AG09309 (cell line): Measurements from ENCODE around the gene SCP2.

Experiments
- DNase-seq: peaks from one replicate; pipeline ENCODE4 v3.0.0-alpha.2; 2010; ENCODE audit warnings: low read depth
- H3K4me3 ChIP-seq: 2 replicates; pipeline ENCODE4 v1.5.1; 2011; ENCODE audit warnings: mild to moderate bottlenecking, low read depth, low read length, moderate library complexity; ENCODE audit not compliant: control insufficient read depth
- TF ChIP-seq, protein P1 (sequence below): IDR thresholded peaks from 2 replicates; pipeline ENCODE4 v1.5.1; 2011; ENCODE audit warnings: mild to moderate bottlenecking, low read depth, low read length, inconsistent platforms; ENCODE audit not compliant: insufficient read depth, control insufficient read depth; ENCODE audit errors: missing control alignments

Gene SCP2

DNA sequence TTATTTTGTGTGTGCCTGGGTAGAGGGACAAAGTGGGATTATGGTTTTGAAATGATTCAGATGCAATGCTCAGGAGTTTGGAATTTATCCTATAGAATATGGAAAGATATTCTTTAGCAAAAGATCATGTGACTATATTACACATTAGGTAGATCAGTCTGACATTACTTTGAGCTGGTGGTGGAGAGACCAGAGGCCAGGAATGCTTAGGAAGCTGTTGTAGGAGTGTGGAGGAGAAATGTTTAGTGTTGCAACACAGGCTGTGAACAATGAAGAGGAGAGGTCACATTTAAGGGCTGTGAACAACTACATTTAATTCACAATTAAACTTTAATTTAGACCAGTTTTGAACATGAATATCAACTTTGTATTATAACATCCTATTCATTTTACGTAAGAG, 89.6 kb downstream of the SCP2 start:
- no peak overlapping the region for H3K4me3 ChIP-seq
- TF ChIP-seq, protein P1, sequence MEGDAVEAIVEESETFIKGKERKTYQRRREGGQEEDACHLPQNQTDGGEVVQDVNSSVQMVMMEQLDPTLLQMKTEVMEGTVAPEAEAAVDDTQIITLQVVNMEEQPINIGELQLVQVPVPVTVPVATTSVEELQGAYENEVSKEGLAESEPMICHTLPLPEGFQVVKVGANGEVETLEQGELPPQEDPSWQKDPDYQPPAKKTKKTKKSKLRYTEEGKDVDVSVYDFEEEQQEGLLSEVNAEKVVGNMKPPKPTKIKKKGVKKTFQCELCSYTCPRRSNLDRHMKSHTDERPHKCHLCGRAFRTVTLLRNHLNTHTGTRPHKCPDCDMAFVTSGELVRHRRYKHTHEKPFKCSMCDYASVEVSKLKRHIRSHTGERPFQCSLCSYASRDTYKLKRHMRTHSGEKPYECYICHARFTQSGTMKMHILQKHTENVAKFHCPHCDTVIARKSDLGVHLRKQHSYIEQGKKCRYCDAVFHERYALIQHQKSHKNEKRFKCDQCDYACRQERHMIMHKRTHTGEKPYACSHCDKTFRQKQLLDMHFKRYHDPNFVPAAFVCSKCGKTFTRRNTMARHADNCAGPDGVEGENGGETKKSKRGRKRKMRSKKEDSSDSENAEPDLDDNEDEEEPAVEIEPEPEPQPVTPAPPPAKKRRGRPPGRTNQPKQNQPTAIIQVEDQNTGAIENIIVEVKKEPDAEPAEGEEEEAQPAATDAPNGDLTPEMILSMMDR: no peak
- DNase-seq: no peak

DNA sequence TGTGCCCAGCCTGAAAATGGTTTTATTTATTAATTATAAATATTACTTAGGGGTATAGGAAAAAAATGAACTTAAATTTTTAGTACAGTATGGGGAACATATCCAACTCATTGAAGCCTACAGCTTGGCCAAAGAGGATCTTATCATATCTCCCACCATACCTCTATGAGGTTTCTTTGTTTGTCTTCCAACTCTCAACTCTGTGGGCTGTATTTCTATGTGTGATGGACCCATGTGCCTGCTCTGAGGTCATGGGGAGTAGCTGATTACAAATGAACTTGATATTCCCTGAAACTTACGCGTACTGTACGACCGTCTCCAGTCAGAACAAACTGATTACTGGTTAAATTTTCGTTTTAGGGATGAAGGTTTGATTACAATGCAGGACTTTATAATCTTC, 93.5 kb downstream of the SCP2 start:
- DNase-seq: no peak
- no peak overlapping the region for H3K4me3 ChIP-seq
- TF ChIP-seq, protein P1: no peak

DNA sequence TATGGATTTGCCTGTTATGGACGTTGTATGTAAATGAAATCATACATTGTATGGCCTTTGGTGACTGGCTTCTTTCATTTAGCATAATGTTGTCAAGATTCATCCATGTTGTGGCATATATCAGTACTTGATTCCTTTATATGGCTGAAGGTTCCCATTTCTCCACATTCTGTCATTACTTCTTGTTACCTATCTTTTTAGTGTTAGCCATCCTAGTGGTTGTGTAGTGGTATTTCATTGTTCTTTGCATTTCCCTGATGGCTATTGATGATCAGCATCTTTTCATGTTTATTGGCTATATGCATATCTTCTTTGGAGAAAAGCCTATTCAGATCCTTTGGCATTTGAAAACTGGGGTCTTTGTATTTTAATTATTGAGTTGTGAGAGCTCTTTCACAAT, 95.1 kb downstream of the SCP2 start:
- H3K4me3 ChIP-seq: no peak overlapping the region
- TF ChIP-seq, protein P1: no peak
- DNase-seq: no peak

DNA sequence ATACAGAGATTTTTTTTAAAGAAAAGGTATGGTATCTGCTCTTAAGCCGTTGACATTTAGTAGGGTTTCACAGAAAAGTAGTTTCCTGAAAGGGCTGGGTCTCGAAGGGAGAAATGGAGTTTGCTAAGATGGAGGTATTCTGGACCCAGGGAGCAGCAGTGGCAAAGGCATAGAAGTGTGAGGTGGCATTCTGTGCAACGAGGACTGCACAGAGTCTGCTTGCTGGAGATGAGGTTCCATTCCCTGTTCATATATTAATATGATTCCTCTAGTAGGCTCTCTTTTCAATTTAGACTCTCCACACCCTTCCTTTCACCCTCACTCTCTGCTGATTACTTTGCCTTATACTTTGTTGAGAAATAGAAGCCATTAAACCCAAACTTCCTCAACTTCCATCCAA, 96.5 kb downstream of the SCP2 start:
- TF ChIP-seq, protein P1: no peak
- no peak overlapping the region for H3K4me3 ChIP-seq
- no peak for DNase-seq

DNA sequence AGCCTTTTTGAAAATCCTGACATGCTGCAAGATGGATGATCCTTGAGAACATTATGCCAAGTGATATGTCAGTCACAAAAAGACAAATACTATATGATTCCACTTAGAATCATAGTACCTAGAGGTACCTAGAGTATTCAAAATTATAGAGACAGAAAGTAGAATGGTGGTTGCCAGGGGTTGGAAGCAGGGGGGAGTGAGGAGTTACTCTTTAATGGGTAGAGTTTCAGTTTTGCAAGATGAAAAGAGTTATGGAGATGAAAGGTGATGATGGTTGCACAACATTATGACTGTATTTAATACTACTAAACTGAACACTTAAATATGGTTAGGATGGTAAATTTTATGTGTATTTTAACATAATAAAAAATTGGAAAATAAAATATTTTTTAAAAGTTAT, 97.0 kb downstream of the SCP2 start:
- no peak for DNase-seq
- no peak overlapping the region for H3K4me3 ChIP-seq
- TF ChIP-seq, protein P1: no peak

DNA sequence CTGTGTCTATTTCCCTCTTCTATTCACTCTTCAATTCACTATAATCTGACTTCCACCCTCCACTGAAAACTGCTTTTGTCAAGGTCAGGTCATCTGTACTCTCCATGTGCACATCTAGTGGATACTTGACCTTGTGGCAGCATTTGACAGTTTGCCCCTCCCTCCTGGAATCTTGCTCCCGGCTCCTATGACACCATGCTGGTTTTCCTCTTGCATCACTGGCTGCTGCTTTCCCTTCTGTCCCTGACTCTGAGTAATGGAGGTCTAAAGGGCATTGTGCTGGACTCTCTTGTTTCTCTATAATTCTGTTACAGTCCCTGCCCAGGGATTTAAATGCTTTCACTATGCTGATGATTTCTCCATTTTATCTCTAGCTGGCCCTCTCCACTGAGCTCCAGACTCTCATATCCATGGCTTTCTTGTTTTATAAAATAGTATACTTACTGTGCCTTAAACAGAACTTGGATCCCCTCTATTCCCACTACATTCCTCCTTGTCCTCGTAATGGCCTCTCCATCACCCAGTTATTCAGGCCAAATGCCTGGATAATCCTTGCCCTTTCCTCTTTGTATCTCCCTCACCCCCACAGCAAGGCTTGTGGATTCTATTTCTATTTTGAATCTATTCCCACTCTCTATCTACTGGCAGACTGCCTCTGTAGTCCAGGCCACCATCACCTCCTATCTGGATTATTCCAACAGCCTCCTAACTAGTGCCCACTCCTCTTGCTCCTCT, 98.1 kb downstream of the SCP2 start:
- DNase-seq: peak; percentile 42
- no peak overlapping the region for H3K4me3 ChIP-seq

More for the DNA sequence above, 98.1 kb downstream of the SCP2 start:
- TF ChIP-seq, protein P1: no peak
